AG10803 (cell line): Measurements from ENCODE around the gene GJA3.

Experiments used
- DNase-seq: peaks from one replicate; pipeline ENCODE4 v3.0.0; 2010; ENCODE audit warnings: low read depth
- H3K4me3 ChIP-seq: 2 replicates; pipeline ENCODE4 v1.5.1; 2011; ENCODE audit warnings: mild to moderate bottlenecking, low read length, control low read depth
- CTCF ChIP-seq: conservative IDR thresholded peaks from 2 replicates; pipeline ENCODE4 v1.5.1; 2011; ENCODE audit warnings: mild to moderate bottlenecking, low read length, control low read depth, inconsistent platforms

Gene GJA3

GRCh38 chr13:20173116-20173746 is 12.4 kb upstream of the GJA3 start:
- no peak overlapping the region for H3K4me3 ChIP-seq
- no peak for DNase-seq
- TF ChIP-seq CTCF = no peak

GRCh38 chr13:20171364-20171763 is 10.5 kb upstream of the GJA3 start:
- TF ChIP-seq CTCF = no peak
- no peak for DNase-seq
- H3K4me3 ChIP-seq = no peak overlapping the region

- no peak for TF ChIP-seq CTCF
- no peak for DNase-seq
- no peak overlapping the region for H3K4me3 ChIP-seq
Measured at GRCh38 chr13:20170921-20171320, 10.1 kb upstream of the GJA3 start.

- TF ChIP-seq CTCF = no peak
- no peak for DNase-seq
- H3K4me3 ChIP-seq = no peak overlapping the region
Measured at GRCh38 chr13:20168396-20168795, 7.5 kb upstream of the GJA3 start.

GRCh38 chr13:20165417-20166257 is 4.8 kb upstream of the GJA3 start:
- H3K4me3 ChIP-seq = no peak overlapping the region
- no peak for DNase-seq

GRCh38 chr13:20161951-20162300 is 1.1 kb upstream of the GJA3 start:
- no peak for DNase-seq
- H3K4me3 ChIP-seq = no peak overlapping the region
- TF ChIP-seq CTCF = no peak

More at GRCh38 chr13:20165417-20166257, 4.8 kb upstream of the GJA3 start:
- TF ChIP-seq CTCF = no peak
